Middle frontal gyrus (tissue), 1 donor: Measurements from ENCODE around the gene GFOD1.
"Not testable (repeated sequence)": the region's sequence is repeated elsewhere in the genome, so short reads cannot be mapped to it uniquely, and the experiment has no call there.

ENCODE experiments used
- DNase-seq: peaks from one replicate; pipeline ENCODE4 v3.0.0-alpha.2; 2015; ENCODE audit warnings: low spot score; ENCODE audit errors: extremely low spot score

The GFOD1 gene

DNA sequence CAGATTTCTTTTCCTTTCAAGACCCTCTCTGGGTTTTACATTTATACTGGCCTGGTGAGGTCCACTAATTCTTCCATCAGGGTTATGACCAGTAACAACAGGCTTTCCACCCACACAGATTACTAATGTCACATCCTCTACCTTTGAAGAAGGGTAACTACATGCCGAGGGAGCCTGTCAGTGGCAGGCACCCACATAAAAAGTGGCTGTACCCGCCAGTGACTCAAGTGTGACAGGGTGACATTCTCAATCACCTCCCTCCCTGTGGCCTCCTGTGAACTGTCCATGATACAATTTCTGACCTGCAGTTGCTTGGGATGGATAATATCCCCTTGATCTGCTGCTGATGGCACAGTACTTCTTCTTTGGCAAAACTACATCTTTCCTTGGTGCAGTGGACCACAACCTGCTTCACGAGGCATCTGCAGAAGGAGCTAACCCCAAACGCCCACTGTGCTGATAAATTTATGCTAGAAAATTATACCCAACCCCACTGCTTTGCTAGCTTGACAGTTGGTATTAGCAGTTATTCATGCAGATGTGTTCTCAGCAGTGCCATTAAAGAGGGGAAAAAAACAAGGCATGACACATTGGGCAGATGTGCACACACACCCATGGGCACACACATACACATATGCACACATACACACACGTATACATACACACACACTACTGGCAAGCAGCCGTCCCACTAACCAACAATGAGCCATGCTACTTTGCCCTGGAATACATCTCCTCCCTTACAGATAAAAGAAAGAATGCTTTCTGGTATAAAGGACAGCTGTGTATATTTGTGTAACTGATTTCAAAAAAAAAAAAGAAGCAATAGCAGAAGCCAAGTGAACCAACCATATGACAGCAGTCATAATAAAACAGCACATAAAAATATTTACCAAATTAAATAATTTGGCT is 20.8 kb downstream of the GFOD1 start:
- no peak for DNase-seq

DNA sequence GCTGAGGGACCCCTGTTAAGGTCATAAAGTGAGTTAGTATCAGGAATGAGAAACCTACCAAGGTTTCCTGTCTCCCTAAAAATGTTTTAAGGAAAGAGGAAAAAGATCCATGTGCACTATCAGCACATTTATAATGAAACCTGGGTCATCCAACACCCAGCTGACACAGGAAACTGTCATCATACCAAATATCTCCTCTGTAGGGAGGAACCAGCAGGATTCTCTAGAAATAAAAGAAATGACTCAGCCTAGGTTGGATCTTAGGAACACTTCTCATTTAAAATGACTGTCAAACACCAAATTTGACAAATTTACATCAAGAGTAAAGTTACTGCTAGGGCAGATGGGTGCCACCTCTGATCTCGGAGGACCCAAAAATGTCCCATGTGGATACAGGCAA is 21.7 kb downstream of the GFOD1 start:
- DNase-seq = no peak

DNA sequence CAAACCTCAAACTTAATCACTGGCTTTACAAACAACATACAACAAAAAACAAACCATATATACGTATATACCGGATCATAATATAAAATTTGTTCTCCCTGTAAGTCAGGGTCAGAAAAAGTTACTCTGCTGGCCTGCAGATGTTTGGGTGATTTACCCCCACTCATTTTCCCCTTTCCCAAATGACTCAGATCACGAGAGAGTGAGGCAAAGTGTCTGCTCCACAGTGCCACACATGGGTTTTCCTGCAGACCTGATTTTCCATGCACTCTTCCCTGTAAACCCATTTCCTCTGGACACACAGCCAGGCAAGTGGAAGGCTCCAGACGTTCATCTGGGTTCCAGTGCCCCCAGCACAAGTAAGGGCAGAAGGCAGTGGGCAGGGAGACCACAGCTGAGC is 23.5 kb downstream of the GFOD1 start:
- DNase-seq = no peak

DNA sequence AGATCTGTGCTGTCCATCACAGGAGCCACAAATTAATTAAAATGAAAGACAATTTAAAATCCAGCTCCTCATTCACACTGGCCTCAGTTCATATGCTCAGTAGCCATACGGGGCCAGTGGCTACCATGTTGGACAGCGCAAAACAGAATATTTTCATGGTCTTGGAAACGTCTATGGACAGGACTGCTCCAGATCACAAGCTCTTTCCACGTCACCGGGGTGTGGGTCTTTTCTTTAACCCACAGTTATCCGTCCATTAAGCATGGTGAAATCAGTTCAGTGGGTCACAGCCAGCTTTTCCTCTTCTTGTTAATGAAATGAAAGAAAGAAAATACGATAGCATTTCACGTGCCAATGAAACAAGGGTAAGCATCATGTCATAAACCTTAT is 24.1 kb downstream of the GFOD1 start:
- no peak for DNase-seq

DNA sequence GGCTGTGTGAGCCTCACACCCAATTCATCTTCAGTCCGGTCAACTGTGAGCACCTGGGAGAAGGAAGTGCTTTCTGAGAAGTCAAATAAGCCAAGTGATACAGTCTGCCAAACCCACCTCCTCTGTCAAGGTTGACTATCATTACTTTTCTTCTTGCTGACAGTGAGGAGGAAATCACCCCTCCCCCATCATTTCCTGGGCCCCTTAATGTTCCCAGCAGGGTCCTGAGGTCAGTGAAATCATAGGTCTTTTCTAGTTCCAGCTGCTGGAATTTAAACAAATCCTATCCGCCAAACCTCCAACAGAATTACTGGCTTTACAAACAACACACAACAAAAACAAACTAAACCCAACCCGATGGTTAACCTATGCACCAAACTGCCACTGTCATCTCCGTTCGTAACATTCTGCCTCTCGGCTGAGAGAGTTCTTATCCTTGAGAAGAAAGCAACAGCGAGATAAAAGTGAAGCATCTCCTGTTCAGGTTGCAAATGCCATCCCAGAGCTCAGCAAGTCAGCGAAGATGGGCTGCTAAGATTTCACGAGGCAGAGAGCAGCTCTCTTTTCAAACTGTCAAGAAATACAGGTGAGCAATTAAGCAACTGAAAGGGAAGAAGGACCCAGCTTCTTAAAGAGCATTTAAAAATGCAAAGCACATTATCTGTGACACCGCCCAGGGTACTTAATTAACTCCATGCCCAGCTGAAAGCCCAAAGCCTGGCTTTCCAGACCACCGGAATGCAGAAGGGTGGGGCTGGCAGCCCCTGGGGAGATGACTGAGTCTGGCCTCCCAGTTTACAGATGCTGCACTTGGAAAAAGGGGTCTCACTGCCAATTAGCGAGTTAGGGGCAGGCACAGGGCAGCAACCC is 24.7 kb downstream of the GFOD1 start:
- no peak for DNase-seq

DNA sequence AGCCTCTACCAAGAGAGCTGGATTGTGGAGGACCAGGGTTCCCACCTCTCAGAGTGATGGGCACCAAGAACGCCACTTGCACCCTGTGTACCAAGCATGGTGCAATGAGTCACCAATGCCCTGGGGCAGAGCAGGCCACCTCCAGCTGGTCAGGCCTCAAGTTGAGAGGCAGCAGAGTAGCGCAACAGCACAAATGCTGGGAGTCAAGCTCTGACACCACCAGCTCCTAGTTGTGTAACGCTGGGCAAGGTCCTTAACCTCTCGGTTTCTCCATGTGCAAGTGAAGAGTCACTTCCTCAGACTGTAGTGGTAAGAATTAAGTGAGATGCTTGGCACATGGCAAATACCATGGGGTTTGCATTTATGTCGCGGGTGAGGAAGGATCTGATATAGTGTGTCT is 25.6 kb downstream of the GFOD1 start:
- no peak for DNase-seq

DNA sequence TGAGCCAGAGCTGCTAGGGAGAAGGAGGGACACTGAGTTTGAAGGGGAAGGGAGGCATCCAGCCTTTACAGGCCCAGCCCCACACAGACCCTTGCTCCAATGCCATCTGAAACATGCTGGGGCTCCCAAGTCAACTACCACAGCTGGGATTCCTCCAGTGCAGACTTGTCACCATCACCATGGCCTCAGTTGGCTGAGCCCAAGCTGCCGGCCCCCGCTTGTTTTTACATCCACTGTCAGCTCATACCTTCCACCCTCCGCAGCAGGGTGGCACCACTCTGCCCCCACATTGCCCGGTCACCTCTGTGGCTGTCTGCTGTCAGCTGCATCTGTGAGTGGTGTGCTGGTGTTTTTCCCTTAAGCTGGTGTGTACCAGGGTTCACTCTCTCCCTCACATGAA is 26.1 kb downstream of the GFOD1 start:
- DNase-seq = no peak

DNA sequence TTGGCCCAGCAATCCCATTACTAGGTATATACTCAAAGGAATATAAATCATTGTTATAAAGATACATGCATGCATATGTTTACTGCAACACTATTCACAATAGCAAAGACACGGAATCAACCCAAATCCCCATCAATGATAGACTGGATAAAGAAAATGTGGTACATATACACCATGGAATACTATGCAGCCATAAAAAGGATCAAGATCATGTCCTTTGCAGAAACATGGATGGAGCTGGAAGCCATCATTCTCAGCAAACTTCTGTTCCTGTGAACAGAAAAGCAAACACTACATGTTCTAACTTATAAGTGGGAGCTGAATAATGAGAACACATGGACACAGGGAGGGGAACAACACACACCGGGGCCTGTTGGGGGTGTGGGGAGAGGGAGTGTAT is 27.1 kb downstream of the GFOD1 start:
- not testable (repeated sequence) for DNase-seq

DNA sequence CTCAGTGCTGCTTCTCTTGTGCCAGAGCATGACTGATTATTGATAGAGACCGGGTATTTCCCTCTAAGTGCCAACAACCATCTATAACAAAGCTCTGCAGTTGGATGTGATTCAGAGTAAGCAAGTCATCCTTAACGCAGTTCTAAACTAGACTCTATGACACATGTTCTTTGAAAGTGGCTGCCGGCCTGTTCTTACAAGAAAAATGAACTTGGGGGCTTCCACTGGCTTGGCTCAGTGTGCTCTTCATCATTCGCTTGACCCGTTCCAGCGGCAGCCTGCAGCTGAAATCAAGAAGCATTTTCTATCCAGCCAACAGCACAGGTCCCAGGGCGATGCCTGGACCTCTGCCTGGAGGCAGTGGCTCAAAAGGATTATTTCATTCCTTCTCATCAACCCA is 29.8 kb downstream of the GFOD1 start:
- DNase-seq = no peak

DNA sequence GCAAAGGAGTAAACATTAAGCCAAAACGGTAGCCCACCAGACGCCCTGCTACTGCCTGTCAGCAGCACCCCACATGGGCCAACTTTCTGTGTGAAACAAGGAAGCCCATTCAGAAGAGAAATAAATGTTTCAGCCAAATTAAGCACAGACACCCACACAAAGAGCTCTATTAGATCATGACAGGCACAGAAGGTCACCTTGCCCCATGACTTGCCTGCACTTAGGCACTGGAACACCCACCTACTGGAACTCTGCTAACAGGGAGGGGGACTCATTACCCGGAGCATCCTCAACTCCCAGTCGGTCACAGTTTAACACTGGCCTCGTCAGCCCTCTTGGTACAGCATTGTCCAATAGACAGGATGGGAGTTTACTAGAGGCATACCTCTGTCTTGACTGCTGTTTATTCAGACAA is 31.8 kb downstream of the GFOD1 start:
- no peak for DNase-seq

DNA sequence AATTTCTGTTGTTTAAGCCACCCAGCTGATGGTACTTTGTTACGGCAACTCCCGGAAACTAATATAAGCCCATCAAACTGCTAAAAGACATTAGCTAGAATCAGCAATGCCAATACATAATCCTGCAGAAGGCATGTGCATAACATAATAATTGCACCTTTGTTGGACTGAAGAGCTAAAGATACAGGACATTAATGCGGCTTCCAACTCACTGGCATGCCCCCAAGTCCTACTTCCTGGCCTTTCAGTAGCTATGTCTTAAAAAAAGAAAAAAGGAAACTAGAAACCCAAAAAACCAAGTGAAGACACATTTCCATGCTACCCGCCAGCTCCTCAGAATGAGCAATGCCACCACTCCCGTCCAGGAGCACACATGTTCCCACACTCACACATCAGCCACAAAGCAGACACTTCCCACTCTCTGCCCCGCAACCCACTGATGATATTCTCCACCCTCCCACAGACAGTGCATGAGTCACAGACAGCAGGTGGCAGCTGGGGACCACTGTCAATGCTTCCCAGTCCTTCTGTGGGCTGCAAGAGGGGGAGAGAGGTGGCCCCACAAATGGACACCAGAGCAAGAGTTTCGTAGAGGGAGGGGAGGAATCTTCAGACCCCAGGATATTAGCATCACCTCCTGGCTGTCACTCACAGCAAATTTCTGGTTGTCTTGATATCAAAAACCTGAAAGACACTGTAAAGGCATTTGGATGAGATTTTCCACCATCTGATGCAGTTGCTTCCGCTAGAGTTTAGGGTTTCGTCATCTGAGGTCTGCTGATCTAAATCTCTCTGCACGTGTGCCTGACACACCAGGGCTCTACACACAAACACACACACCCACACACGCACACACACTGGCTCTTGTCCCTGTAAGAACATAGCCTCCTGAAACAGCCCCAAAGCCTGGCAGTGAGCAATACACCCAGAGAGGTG is 32.8 kb downstream of the GFOD1 start:
- peak; percentile 49 for DNase-seq

DNA sequence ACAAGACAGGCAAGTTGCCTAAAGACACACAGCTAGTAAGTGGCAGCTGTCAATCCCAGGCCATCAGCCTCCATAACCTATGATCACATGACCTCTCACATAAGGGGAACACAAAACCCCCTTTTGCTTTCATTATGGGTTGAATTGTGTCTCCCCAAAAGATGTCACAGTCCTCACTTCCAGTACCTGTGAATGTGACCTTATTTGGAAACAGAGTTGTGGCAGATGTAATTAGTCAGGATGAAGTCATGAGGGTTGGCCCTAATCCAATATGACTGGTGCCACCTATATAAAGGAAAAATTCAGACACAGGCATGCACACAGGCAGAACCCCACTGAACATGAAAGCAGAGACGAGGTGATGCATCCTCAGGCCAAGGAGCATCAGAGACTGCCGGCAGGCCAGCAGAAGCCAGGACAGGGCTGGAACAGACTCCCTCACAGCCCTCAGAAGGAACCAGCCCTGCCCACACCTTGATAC is 33.6 kb downstream of the GFOD1 start:
- no peak for DNase-seq

DNA sequence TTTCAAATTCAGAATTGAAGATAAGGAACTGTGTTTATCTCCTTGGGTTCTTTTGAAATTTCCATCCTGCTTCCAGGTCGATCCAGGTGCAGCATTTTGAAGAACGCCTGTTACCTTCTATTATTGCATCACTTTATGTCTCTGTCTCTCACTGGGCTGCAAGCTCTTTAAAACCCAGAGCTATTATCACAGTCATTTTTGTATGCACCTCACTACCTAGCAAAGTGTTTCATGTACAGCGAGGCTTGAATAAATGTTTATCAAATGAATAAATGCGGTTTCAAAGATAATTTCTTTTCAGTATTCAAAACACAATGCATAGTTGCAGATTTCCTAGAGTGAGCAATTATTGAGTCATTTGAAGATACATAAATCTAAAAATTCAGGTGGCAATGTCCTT is 34.2 kb downstream of the GFOD1 start:
- no peak for DNase-seq

DNA sequence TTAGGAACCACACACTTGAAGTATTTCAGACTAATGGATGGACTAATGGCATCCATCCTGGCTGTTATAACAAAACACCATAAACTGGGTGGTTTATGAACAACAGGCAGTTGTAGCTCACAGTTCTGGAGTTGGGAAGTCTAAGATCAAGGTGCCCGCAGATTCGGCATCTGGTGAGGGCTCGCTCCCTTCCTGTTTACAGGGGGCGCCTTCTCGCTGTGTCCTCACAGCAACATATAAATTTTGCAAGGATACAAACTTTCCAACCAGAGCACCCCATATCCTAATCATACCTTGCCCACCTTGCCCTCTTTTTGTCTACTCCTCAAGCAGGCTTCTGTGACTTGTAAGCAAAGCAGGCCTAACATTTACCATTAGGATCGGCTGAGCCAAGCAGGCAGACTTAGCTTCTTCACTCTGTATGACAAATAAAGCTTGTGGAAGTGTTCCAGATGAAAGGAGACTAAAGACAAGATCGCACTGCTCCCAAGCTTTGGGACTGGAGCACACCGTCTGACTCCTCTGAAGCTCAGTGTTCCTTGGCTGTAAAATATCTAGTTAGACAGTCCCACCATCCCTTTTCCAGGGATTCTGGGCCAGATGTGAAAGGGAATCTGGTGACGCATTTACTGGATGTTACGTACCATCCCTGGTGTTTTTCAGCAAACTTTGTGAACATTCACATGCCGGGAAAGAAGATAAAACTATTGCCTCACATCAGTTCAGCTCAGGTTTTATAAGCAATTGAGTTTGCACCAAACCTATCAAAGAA is 34.9 kb downstream of the GFOD1 start:
- no peak for DNase-seq

DNA sequence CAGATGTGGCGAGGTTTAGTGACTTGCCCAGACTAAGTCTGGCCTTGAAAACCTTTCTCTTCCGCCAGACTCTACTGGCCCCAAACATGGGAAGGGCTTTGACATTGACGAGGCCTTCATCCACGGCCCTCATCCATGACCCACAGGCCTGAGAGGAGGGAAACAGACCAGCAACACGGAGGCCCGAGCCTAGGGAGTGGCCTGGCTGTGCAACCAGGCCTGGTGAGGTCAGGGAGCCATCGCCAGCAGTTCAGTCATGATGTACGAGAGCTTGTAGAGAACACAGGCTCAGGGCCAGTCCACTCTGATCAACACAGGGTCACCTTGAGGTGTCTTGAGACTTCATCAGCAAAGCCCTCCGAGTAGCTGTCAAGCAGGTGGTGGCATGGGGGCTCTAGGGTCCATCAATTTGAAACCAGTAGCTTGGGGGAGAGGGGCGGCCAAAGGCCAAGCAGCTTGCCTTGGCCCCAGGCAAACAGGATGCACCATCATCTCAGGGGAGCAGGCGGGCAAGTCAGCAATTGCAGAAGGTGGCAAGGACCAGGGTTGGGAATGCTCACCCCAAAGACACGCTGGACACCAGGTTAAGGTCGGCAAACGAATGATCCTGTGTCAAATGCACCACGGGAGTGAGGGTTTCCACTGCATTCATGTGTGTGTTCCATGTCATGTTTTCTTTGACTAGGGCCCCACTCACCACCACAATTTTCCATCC is 36.1 kb downstream of the GFOD1 start:
- no peak for DNase-seq

DNA sequence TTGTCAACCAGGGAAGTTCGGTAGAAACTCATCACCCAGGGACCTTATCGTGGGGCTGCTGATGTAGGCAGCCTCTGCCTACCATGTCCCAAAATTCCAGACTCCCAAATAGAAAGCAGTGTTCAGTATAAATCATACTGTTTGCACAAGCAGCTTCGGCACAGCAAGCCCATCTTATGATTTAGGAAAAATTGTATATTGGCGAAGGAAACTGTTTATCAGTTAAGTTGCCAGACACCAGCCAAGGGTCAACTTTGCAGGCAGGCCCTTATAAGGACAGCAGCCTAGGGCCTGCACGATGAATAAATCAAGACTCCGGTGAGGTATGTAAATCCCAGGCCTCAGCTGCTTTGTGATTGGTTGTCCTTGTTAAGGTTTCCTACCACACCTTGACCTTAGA is 36.8 kb downstream of the GFOD1 start:
- no peak for DNase-seq

DNA sequence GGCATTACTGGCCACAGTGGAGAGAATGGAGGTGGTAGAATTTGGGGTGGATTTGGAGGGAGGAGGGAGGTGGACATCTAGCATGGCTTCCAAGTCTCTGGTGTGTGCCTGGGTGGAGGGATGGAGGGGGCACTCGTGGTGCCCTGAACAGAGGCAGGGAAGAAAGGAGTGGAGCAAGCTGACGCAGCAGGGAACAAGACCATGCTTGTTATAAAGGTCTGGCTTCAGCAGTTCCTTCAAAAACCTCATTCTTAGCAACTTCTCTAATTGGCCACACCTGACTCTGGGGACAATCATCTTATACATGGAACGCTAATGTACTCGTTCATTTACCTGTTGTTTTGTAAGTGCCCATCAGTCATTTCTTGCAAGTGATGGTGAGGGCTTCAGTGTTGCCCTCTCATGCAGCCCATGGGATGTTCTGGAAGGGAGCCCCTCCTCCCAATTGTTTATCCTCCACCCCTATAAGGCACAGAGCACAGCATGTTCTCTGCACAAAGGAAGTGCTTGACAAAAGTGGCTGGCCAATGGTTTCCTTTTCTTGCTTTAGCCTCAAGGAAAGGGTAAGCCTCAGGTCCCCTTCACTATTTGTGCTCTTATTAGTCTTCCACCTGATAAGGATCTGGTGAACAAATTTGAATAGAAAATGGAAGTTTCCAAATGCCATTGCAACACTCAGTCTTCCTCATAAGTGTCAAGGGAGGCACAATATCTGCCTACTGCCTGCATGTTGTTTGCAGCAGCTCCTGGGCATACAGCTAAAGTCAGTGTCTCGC is 39.3 kb downstream of the GFOD1 start:
- DNase-seq = no peak

DNA sequence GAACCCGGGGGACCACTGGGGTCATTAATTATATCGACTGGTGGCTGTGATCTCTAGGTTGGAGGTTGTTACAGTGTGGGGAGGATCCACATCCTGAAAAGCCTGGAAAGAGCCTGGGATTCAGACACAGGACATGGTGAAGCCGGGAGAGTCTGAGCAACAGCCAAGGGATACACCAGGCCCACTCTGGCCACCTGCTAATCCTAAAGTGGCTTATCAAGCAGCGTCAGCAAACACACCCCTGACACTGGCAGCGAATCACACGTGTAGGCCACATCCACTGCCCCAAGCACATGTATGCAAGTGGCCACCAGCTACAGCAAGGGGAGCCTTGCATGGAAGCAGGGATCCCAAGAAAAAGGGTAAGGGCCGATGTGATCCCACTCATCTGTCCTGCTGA is 41.0 kb downstream of the GFOD1 start:
- no peak for DNase-seq

DNA sequence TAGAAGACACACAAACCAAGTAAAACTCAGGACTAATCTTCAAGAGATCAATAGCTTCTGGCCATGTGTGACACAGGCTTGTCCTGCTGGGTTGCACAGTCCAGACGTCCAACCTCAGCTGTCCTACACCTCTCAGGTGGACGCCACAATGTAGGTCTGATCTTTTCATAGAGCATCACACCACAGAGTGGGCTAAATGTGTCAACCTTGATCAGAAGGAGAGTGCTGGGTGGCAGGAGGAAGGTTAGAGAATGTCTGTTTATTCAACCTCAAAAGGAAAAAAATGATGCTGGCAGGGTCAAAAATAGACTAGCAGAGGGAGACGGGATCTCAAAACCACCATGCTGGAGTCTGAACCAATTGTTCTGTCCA is 41.7 kb downstream of the GFOD1 start:
- DNase-seq = no peak
